Activated naive CD8-positive, alpha-beta T cell treated with anti-CD3 and anti-CD28 coated beads, Interleukin-2, amount 50 U/mL, for 16 hours (primary cell): ENCODE results near the gene LRRC17.
"Not testable (repeated sequence)": the region's sequence is repeated elsewhere in the genome, so short reads cannot be mapped to it uniquely, and the experiment has no call there.

Experiments
- DNase-seq: peaks from one replicate; pipeline ENCODE4 v3.0.0-alpha.2; 2020; ENCODE audit warnings: low read depth, low spot score

The LRRC17 gene

DNA sequence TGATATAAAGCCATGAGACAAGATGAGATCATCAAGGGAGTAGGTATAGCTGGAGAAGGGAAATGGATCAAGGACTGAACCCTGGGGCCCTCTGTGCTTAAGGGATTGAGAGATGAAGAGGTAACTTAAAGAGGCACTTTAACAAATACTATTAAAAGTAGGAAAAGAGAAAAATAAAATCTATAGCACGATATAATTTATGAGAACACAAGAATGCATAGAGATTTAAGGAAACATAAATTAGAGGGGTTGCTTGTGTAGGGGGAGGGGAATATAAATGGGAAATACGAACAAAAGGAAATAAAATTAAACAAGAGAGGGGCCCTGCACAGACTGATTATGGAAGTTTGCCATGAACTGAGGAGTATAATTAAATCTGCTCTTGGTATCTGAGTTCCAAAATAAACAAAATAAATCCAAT is 15.6 kb upstream of the LRRC17 start:
- no peak for DNase-seq

DNA sequence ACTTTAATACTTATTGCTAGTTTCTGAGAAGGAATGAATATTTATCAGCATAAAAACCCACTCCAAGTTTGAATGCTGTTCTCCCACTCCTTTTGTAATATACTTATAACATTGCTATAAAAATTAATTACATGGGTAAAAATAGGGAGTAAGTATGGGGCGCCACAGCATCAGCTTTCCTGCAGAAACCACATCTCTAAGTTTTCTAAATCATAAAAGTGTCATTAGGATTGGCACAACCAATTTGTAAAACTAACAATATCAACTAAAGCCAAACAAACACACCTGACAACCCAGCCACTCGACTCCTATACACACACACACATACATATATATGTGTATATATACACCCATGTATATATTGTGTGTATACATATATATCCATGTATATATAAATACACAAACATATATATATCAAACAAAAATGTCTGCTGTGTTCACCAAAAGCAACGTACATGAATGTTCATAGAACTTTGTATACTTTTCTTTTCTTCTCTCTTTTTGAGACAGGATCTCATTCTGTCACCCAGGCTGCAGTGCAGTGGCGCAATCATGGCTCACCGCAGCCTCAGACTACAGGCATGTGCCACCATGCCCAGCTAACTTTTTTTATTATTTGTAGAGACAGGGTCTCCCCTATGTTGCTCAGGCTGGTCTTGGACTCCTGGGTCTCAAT is 14.8 kb upstream of the LRRC17 start:
- DNase-seq = no peak

DNA sequence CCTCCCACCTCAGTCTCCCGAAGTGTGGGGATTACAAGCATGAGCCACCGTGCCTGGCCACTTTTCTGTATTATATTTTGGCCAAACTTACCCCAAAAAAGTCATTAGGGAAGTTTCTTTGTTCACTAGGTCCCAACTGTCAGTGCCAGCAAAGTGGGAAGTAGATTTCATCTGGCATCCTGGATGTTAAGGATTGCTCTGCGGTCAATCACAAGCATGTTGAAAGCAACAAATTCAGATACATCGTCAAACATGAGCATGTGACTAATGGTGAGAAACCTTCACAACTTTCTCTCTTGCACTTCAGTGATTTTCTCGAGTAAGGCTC is 14.3 kb upstream of the LRRC17 start:
- no peak for DNase-seq

DNA sequence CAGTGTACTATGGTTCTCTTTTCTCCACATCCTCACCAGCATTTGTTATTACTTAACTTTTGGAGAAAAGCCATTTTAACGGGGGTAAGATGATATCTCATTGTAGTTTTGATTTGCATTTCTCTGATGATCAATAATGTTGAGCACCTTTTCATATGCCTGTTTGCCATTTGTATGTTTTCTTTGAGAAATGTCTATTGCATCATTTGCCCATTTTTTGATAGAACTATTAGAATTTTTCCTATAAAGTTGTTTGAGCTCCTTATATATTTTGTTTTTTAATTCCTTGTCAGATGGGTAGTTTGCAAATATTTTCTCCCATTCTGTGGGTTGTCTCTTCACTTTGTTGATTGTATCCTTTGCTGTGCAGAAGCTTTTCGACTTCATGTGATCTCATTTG is 10.7 kb upstream of the LRRC17 start:
- not testable (repeated sequence) for DNase-seq

DNA sequence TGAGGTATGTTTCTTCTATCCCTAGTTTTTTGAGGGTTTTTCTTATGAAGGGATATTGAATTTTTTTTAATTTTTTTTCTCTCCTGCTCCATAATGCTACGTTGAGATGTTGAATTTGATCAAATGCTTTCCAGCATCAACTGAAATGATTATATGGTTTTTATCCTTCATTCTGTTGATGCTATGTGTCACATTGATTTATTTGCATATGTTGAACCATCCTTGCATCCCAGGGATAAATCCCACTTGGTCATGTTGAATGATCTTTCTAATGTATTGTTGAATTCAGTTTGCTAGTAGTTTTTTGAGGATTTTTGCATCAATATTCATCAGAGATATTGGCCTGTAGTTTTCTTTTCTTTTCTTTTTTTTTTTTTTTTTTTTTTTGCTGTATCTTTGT is 9.2 kb upstream of the LRRC17 start:
- DNase-seq = not testable (repeated sequence)

DNA sequence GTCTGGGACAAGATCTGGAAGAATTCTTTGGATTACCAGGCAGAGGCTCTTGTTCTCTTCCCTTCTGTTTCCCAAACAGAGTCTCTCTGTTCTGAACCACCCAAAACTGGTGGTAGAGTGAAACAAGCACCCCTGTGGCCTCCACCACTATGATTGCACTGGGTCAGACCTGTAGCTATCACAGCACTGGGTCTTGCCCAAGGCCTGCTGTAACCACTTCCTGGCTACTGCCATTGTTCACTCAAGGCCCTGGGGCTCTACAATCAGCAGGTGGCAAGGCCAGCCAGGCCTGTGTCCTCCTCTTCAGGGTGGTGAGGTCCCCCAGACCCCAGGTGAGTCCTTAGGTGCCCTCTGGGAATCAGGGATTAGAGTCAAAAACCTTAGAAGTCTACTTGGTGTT is 4.1 kb upstream of the LRRC17 start:
- no peak for DNase-seq

DNA sequence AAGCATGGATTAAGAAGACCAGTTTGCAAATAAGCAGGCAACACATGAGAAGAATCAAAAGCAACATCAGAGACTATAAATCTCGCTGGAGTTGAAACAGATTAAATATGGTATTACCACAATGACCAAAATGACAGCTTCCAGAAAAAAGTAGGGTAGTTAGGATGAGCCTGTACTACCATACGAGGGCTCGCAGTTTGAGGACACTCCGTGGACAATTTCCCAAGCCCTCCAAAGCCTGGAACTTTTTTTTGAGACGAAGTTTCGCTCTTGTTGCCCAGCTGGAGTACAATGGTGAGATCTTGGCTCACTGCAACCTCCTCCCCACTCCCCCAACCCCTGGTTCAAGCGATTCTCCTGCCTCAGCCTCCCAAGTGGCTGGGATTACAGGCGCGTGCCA is 1.0 kb downstream of the LRRC17 start:
- DNase-seq = no peak

DNA sequence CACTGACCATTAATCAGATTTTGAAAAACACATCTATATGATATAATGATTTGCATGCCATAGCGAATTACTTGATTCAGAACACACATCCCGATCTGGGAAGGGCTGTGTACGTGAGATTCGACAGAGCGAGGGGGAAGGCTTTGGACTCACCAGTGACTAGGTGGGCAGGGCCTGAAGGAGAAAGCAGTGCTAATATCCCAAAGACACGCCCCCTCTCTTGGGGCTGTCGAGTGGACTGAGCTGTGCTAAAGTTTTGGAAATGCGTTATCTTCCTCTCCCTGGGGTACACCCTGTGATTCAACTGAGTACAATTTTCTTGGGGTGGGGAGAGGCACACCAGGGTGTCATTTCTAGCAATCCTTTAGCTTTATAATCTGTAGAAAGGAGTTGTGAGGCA is 1.8 kb downstream of the LRRC17 start:
- no peak for DNase-seq

DNA sequence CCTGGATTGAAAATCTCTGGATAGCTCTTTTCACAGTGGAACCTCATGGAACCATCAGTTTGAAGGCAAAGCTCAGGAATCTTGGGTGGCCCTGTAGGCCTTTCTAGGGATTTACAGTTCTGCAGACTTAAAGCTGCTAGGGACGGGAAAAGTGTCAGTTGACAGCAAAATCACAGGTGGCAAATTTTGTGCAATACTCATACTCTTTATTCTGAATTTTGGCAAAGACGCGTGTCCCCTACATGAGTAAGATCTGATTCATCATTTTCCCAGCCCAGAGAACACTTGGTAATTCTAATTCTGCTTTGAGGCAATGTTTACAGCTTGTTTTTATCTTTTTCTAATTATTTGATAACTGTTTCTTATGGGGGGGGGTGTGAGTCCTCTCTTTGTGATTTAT is 3.6 kb downstream of the LRRC17 start:
- no peak for DNase-seq

DNA sequence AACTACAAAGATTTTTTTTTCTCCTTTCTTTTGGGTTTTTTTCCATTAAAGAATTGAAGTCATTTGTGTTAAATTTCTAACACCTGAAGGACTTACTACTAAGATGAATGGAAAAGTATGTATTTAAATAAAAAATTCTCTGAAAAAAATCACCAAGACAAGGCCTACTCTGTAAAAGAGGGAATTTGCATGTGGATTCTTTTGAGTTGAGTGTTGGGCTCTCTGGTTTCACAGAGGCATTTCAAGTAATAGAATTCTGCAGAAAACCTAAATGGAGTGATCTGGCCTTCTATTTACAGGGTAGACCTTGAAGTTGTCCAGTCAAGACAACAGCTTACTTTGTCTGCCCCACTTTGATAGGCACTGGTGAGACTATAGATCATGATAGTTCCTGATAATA is 4.1 kb downstream of the LRRC17 start:
- no peak for DNase-seq

DNA sequence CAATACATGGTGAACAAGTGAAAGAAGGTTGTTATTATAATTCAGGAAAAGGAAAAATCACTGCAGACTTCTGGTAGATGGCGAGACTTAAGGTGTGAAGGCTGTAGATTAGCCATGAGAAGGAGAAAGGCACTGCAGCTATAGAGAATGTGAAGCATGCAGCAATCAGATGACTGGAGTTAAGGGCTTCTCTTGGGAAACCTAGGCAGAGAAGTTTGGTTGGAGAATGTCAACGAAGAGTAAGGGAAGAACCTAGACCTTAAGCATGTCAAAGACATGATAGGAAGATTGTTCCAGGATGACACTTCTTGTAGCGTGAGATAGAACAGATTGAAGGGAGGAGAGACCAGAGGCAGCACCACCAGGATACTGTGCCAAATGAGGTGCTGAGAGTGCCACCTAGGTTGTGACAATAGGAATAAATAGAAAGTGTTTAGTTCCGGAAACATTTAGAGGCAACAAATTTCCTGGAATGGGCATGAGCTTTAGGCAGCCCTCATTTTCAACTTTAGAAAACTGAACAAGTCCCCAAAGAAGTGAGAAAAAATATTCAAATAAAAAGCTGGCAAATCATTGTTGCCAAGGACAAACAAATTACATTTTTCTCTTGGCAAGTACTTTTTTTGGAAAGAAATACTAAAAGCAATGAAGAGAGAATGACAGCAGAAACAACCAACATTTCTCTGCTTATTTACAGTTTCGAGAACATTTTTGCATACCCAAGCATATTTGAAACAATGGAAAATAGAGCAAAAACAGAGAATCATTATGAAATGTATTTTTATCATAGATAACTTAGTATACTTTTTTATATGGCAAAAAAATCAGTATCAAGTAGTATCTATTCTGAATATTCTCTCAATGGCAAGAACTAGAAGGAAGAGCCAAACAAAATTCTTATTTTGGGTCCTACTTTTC is 4.9 kb downstream of the LRRC17 start:
- no peak for DNase-seq

DNA sequence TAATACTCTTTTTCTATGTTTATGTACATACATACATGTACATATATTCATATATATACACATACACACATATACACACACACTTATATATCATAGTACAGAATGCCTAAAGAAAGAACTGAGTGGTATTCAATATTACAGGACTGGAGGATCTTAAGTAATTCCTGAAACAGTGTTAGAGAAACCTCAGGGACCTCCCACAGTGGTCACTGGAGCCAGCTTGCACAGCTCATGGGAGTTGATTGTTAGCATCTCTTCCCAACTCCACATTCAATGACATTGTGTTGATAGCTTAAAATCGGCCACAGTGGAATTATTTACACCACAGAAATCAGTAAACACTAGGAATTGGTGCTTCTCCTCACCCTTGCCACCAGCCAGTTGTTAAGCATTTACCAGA is 6.0 kb downstream of the LRRC17 start:
- DNase-seq = no peak

DNA sequence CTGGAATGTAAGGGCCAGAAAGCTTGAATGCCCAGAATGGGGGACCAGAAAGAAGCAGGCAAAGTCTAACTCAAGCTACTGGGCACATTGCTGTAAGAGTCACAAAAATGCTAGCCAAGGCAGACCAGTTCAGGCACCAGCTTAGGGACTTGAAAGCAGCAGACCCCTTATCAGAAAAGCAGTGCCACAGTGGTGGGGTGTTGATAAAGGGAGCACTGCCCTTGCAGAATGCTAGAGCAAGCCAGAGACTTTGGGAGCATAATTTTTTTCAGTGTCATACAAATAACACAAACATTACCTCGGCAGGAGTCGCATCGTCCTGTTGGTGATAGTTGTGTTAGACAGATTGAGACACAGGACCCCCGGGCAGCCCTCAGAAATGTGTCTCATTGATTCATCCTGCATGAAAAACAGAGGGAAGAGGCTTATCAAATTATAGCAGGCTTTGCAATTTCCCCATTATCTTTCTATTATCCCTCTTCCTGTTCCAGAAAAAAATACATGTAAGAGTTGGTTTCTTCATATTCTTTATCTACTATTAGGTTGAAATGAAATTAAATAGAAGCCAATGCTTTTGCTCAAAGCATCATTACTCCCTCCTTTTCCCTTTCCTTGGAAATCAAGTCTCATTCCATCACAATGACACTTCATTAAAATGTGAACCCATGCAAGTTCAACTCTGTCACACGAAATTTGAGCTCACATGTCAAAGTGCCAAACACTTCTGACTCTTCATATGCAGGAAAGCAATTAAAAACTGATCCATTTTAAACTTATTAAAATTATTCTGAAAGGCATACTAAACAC is 13.4 kb downstream of the LRRC17 start:
- no peak for DNase-seq

DNA sequence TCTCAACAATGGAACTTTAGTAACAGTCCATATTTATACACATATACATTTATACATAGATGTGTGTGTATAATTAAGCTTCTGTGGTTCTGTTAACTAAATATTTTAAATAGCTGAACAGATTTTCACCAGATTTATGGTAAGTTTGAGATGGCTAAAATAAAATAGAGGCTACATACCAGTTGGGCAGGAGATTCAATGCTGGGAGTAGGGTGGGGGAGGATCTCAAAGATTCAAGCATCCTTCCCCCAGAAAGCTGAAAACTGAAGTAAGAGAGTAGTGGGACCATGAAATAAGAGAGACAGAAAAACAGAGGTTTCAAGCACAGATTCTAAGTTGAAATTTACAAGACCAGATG is 14.0 kb downstream of the LRRC17 start:
- no peak for DNase-seq

DNA sequence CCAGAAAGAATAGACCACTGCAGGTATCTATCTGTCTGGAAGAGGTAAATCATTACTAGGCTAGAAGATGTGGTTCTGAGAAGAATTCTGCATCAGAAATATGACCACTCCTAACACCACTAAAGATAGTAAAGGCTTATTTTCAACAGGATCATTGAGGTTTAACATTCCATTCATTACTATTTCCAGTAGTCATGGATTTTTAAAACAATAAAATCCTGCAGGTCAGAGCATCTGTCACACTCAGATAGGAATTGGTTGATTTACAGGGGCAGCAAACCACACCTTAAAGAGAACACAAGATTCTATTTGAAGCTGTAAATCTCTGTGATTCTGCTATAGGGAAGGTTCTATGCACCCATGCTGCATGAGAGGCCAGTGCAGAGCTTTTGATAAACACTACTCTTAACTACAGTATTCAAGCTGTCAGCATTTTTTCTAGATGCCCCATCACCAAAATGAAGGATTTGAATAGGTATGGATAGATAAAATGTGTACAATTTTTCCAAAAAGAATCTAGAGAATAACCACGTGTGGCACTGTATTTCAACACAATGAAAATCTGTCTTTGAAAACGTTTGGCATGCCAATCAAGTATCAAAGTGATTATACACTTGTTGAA is 14.6 kb downstream of the LRRC17 start:
- DNase-seq = no peak

DNA sequence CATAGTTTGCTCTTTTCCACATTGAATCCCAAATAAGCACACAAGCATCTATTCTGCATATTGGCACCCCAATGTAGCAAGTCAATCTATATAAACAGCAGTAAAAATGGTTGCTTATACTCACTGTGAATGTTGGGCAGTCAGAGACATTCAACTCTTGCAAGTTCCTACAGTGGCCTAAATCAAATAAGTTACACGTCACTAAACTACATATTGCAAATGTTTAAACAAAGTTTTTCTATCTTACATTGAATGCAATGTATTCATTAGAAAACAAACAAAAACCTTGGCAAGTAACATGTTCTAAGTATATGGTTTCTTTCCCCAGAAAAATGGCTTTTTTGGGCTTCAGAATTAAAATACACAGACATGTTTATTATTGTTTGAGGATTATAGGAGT is 19.0 kb downstream of the LRRC17 start:
- no peak for DNase-seq

DNA sequence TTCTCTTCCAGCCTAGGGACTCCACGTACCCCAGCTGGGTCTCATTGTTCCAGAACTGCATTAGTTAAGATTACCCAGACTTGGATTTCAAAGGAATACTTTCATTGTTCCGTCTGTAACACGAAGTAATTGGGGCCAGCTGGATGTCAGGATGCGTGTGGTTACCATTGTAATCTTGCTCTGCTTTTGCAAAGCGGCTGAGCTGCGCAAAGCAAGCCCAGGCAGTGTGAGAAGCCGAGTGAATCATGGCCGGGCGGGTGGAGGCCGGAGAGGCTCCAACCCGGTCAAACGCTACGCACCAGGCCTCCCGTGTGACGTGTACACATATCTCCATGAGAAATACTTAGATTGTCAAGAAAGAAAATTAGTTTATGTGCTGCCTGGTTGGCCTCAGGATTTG is 21.0 kb downstream of the LRRC17 start:
- no peak for DNase-seq

DNA sequence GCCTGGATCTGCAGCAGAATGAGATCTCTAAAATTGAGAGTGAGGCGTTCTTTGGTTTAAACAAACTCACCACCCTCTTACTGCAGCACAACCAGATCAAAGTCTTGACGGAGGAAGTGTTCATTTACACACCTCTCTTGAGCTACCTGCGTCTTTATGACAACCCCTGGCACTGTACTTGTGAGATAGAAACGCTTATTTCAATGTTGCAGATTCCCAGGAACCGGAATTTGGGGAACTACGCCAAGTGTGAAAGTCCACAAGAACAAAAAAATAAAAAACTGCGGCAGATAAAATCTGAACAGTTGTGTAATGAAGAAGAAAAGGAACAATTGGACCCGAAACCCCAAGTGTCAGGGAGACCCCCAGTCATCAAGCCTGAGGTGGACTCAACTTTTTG is 21.4 kb downstream of the LRRC17 start:
- no peak for DNase-seq

DNA sequence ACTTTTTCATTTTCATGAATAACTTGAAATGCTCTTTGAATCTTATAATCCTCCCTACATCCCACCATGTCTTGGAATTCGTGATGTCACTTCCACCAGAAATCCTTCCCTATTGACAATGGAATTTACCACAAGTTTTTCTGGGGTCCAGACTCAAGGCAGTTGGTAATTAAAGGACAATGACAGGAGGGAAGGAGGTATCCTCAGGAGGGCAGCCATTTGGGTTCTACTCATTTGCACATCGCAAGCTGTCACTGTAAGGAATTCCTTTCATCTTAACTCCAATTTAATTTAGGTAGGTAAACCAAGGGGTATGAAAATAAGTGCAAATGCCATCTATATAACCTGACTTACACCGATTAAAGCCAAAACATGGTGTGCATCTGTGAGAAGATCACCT is 21.9 kb downstream of the LRRC17 start:
- no peak for DNase-seq

DNA sequence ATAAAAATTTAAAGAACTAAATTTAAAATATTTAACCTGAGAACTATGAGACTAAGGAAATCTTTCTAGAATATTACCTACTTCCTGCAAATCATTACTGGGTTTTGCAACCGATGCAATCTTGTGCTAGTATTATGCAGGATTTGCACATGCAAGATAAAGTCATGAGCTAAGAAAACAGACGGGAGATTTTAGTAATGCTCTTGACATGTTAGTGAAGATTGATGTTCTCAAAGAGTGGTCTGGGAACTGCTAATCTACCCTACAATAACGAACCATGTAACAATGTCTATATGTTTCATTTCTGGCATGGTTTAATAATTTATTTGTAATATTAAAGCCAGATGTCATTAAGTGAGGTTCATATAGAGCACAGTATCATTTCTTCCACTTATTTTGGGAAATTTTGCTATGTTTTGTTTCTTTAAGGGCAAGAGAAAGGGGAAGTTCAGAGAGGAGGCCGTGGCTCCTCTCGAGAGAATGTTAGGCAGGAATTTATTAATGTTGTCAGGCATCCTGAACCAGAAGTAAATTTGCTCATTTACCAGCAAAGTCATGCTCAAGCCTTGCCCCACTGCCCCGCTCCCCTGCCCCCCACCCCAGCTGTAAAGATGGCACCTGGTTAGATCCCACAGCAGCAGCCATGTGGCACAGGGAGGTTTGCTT is 22.8 kb downstream of the LRRC17 start:
- no peak for DNase-seq

DNA sequence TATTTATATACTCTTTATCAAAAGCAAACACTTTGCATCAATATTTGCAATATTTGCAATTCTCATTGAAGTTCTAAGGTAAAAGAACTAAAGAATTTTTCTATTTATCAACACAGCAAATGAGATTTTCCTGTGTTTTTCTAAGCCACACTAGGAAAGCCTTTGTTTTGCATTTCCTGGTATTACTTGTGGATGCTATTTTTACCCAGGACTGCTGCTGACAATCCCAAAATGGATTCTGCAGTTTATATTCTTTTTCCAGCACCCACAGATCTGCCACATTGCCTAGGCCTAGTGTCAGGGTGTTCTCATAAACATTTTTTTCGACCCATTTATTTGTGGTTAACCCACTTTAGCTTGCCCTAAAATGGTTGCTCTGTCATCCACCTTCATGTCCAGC is 25.9 kb downstream of the LRRC17 start:
- DNase-seq = no peak
